NK-92 (cell line): Measurements from ENCODE around the gene LIM2.
"Not testable (repeated sequence)": the region's sequence is repeated elsewhere in the genome, so short reads cannot be mapped to it uniquely, and the experiment has no call there.

Experiments
- DNase-seq: peaks from one replicate; lab custom pipeline; 2025; ENCODE audit not compliant: unreplicated experiment; lab: John Stamatoyannopoulos, UW

The LIM2 gene

GRCh38 chr19:51387924-51388389 lies at the start of gene LIM2:
LIM2 (minus strand) TSS chr19:51387974; CDS start chr19:51387443, 531 bp downstream.
- no peak for DNase-seq

DNA sequence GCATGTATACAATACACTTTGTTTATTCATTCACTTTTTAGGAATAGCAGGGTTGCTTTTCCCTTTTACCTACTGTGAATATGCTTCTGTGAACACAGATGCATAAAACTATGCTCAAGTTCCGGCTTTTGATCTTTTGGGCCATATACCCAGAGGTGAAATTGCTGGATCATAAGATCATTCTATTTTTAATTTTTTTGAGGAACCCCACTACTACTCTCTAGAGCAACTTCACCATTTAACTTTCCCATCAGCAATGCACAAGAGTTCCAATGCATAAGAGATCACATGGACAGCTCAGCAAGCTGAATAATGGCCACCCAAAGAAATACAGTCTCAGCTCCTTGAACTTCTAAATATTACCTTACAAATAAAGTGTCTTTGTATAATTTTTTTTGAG lies 46.7 kb upstream of the LIM2 start:
- DNase-seq: no peak

DNA sequence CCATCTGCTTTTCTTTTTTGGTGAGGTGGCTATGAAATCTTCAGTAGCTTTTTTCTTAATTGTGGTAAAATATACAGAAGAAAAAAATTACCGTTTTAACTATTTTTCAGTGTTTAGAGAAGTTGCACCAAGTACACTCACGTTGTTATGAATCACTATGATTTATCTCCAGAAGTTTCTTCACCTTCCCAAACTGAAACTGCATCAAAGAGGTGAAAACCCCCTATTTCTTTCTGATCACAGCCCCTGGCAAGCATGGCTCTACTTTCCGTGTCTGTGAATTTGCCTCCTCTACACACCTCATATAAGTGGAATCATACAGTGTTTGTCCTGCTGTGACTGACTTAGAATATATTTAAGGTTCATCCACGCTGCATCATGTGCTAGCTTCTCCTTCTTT lies 45.3 kb upstream of the LIM2 start:
- no peak for DNase-seq

- DNase-seq: no peak
Observed at GRCh38 chr19:51431124-51431523, 43.4 kb upstream of the LIM2 start.

DNA sequence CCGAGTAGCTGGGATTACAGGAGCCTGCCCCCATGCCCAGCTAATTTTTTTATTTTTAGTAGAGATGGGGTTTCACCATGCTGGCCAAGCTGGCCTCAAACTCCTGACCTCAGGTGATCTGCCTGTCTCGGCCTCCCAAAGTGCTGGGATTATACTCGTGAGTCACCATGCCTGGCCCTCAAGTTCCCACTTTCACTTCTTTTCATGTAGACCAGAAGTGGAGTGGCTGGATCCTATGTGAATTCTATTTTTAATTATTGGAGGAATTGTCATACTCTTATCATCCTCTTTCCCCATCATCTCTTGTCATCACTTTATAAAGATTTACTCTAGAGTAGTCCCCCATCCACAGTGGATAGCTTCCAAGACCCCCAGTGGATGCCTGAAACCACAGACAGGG lies 42.4 kb upstream of the LIM2 start:
- DNase-seq: no peak

DNA sequence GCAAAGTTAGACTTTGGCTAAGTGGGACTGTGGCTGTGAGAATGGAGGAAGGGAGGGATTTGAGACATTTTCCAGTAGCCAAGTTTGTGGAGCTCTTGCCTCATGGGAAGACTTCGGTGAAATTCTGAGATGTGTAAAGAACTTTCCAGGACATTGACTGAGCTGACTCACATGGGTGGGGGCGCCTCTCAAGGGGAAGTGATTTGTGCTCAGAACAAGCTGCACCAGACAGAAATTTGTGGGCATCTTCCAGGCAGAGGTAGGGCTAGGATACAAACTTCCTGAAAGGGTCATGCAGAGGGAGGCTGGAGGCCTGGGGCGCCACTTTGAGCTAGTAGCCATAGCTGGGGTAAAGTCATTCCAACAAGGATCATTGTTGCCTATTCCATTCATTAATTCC lies 39.4 kb upstream of the LIM2 start:
- no peak for DNase-seq

- DNase-seq: no peak
Observed at GRCh38 chr19:51422053-51422448, 34.3 kb upstream of the LIM2 start.

DNA sequence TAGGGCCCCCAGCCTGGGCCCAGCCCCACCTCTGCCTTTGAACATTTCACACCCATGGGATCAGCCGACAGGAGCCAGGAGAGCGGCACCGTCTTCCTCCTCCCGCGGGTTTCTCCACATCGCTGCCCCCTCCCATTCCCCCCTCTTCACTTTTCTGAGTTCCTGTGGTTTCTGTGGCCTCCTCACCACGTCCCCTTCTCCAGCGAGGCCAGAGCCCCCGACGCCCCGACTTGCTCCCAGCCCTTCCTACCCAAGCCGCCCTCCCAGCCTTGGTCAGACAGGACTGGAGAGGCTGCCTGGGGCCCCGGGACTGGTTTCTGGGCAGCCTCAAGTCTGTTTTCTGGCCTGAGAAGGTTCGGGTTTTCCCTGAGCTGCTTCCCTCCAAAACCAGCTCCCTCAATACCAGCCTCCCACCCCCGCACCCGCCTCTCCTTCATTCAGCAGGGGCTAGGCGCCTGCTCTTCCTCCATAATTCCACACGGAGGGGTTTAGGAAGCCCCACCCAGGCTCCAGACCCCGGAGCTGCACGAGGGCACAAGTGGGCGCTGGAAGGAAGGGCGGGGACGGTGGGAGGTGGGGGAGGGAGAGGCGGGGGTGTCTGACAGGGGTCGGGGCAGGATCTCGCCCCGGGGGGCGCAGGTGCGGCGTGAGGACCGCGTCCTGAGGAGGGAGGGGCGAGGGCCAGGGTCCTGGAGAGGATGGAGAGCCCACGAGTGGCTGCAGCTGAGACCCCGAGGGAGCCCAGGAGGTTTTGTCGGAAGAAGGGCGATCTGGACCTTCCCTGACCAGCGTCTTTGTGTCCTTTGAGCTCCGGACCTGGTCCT lies 33.7 kb upstream of the LIM2 start:
- no peak for DNase-seq

- DNase-seq: not testable (repeated sequence)
Observed at GRCh38 chr19:51420511-51420910, 32.7 kb upstream of the LIM2 start.

- DNase-seq: no peak
Observed at GRCh38 chr19:51418707-51419106, 30.9 kb upstream of the LIM2 start.

- DNase-seq: no peak
Observed at GRCh38 chr19:51417810-51418157, 30.0 kb upstream of the LIM2 start.

DNA sequence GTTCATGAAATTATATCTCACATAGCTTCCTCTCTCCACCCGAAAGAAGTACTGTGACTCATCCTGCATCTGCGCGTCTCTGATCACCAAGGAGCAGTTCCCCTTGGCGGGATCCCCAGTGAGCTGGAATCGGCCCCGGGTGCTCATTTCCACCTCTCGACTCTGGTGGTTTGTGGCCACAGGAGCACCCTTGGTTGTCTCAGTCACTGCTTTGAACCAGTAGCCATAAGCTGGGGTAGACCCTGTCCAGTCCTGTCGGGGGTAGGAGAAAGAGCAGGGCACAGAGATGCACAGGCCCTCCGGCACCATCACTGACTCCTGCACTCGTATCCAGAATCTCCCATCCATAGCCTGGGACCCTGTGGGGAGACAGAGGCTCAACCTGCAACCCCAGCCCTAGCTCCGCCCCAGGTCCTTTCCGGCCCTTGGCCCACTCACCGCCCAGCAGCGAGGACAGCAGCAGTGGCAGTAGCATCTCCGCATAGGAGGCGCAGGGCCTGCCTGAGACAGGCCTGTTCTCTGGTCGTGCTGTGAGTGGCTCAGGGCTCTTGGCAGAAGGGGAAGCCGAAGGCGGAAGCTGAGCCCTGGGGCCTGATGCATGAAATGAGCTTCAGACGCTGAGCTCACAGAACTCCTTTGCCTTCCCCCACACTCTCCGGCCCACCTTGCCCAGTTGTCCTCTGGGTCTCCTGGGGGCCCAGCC lies 29.5 kb upstream of the LIM2 start, which contains the start of gene SIGLEC10:
Gene SIGLEC10, minus strand, starts transcription at position 536 of the 703 bp plus-strand sequence. Its CDS starts 61 bp downstream, at position 475.
- no peak for DNase-seq

DNA sequence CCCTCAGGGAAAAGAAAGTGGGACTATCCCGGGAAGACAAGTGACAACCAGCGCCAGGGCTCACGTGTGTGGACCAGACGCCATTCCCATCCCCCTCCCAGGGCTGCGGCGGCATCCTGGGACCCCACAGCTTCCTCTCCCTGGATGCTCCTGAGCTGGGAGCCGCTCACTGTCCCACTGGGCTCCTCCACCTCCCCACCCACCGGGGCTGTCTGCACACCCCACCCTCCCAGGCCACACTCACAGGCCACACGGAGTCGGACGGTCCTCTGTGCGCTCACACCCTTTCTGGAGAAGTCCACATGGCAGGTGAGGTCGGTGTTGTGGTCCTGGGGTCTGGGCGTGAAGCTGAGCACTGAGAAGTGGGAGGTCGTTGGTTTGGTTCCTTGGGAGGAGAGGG lies 28.6 kb upstream of the LIM2 start:
- DNase-seq: not testable (repeated sequence)

GRCh38 chr19:51415187-51415586 lies 27.4 kb upstream of the LIM2 start:
- no peak for DNase-seq

GRCh38 chr19:51410950-51411748 lies 23.4 kb upstream of the LIM2 start:
- no peak for DNase-seq

DNA sequence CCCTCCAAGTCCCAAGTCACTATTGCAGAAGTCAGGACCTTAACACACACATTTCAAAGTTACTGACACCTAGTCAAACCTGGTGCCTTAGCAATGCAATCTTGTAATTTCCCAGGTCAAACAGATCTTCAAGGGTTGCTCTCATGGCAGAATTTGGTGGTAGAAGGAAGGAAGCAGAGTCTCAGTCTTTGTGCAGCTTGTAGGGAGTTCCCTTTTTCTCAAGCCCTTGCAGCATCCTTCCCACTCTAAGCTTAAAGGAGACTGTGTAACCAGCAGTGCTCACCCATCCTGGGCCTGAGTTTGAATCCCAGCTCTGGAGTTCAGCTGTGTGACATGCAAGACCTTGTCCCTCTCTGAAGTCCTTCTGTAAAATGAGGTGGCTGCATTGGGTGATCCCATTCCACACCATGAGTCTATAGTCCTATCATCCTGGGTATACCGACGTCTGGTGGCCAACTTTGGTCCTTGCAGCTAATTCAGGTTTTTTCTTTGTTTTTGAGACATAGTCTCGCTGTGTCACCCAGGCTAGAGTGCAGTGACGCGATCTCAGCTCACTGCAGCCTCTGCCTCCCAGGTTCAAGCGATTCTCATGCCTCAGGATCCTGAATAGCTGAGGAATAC lies 19.8 kb upstream of the LIM2 start:
- DNase-seq: no peak

DNA sequence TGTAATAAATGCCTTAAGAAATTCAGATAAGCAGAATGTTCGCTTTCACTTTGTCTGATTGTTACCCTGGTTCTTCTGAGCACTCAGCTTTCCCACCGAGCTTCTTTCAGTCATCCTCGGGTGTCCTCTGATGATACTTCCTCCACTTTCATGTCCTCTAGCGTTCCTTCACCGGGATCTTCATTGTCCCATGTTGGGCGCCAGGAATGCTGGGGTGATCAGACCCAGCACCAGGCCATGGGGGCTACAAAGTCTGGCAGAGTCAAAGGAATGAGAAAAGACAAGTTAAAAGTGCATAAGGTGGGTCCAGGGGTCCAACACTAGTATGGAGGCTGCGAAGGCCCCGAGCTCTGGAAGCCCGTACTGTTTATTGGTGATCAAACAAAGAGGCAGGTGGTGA lies 14.3 kb upstream of the LIM2 start:
- DNase-seq: no peak

DNA sequence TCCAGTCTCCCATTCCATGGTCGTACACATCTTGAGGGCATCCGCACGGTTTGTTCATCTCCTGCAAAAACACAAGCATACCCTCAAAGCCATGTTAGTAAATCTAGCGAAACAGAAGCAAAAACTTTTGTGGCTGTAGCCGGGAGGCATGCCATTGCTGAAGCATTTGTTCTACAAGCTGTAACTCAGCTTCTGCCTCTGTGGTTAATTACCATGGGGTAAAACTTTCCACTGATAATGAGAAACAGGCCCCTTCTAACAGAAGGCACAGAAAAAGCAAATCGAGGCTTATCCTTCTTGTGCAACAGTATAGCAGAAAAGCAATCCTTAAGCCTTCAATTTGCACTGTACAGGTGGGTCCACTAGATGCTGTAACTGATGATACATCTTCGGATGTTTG lies 12.2 kb upstream of the LIM2 start:
- DNase-seq: not testable (repeated sequence)

GRCh38 chr19:51399231-51399630 lies 11.5 kb upstream of the LIM2 start:
- DNase-seq: no peak

DNA sequence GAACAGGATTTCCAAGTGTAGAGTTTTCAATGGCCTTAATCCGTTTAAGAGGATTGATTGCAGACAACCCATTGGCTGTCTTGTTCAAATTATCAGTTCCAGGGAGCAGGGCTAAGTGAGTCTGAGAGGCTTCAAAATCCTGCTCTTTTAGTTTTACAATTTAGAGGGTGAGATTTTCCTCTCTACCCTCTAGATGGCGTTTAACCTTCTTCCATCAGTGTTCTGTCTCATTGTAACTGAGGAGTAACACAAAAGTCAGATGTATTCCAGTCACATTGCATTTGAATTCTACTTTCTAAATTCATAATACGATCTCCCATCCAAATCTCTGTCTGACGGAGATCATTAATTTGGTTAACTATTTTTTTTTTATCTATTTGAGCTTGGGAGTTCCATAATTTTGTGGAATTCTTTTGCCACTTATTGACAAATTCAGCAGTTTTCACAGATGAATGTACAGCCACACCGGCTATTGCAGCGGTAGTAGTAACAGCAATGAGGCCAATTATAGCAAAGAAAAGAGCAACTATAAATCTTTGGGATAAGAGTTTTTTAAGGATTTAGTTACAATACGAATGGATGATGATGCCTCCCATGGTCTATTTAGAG lies 10.4 kb upstream of the LIM2 start:
- DNase-seq: no peak

DNA sequence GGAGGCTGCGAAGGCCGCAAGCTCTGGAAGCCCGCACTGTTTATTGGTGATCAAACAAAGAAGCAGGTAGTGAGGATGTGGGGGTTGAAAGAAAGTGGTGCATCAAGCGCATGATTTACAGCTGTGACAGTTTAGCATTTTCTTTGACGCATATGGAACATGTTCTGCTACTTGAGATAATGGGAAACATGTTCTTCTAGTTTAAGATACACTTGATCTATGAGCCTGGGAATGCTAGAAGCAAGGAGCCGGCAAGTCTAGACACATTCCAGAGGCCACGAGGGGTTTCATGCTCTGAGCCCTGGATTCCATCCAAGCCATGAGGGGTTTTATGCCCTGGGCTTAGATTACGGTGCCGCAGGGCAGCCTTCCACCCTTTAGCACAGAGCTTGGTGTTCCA lies 9.7 kb upstream of the LIM2 start:
- DNase-seq: not testable (repeated sequence)
